Stimulated activated CD4-positive, alpha-beta T cell treated with anti-CD3 and anti-CD28 coated beads, TNF-alpha, amount 100 ng/mL, for 4 hours (primary cell): Measurements from ENCODE around the gene MAJIN.
"Not testable (repeated sequence)": the region's sequence is repeated elsewhere in the genome, so short reads cannot be mapped to it uniquely, and the experiment has no call there.

Experiments
- DNase-seq, 3 experiments: peaks; one replicate each; pipeline ENCODE4 v3.0.0-alpha.2; 2020; ENCODE audit warnings: low read depth in 3 of 3

The MAJIN gene

DNA sequence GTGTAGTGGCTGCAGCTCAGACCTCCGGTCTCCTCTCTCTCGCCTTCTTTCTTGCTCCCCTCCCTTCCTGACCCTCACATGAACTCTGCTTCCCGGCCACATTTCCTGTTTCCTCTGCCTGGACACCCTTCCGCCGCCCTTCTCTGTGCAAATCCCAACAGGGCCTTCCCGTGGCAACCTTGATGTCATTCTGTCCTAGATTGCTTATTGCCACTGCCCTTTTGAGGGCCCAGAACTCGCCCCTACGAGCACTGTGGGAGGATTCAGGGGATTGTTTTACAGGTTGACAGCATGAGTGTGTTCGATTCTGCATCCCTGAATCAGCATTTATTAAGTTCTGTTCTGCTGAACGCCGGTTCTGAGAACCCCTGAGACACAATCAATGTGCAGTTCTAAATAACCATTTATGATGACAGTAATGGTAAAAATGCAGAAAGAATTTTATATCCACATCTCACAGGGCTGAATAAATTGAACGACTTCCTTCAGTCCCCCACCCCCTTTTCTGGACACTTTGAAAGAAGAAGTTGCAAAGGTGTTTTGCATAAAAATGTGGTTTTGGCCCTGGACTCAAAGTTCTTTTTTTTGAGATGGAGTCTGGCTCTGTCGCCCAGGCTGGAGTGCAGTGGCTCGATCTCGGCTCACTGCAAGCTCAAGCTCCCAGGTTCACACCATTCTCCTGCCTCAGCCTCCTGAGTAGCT lies 18.5 kb upstream of the MAJIN start:
- DNase-seq = no peak

DNA sequence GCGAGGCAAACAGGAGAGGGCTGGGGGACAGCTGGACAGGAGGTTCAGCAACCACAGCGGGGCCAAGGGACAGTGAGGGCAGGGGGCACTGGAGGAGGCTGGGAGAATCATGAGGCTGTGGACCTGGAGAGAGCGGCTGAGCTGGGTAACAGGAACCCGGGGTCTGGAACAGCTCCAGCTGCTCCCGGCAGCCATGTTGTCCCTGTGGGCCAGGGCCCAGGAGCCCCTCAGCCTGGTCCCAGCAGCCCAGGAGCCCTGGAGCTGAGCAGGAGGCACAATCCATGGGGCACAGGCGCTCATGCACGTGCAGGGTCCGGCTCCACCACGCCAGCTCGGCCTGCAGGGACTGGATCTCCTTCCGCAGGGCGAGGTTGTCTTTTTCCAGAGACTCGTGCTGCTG lies 17.5 kb upstream of the MAJIN start:
- DNase-seq = no peak

DNA sequence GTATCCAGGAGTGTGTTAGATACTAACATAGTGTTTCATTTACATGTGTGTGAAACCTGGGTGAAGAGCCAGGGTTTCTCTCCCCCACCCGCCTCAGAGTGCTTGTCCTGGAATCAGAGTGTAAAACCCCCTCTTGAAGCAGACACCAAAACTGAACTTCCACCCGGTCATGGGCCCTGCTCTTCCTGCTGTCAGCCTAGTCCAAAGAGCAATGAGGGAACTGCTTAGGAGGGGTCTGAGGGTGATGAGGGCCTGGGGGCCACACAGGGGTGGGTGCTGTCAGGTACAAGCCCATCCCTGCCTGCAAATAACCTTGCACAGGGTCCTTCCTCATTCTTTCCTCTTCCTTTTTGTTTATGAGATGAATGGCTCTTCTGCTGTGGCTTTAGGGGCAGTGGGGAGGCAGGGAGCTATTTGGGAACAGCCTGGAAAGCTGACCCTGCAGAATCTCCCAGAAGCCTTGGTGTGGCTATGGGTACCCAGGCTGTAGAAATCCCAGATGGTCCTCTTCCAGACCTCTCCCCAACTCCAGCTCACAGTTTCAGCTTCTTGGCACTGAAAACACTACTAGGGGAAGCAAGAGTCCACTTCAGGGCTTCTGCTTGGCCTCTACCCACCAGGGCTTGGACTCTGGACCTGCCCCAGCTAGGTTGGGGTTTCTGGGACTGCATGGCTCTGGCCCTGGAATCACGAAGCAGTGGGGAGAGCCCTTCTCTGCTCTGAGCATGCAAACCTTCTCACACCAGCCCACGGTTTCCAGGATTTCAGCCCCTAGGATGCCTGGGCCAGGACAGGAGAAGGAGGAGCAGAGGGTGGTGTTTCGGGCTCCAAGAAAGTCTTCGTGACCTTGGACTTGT lies 16.3 kb upstream of the MAJIN start:
- DNase-seq = no peak

- DNase-seq = not testable (repeated sequence)
Observed at GRCh38 chr11:64983339-64983738, 11.4 kb upstream of the MAJIN start.

- DNase-seq = no peak
Observed at GRCh38 chr11:64976651-64977050, 4.7 kb upstream of the MAJIN start.

DNA sequence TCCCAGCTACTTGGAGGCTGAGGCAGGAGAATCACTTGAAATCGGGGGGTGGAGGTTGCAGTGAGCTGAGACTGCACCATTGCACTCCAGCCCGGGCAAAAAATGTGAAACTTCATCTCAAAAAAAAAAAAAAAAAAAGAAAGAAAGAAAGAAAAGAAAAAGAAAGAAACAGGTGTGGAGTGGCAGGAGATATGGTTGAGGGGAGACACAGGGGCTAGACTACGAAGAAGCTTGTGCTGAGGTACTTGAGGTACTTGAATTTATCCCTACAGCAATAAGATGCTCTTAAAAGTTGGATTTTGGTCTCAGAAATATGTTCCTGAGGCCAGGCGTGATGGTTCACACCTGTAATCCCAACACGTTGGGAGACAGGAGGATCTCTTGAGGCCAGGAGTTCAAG lies 2.2 kb upstream of the MAJIN start:
- DNase-seq = no peak

- no peak for DNase-seq
Observed at GRCh38 chr11:64970731-64971151, 1.2 kb downstream of the MAJIN start.

DNA sequence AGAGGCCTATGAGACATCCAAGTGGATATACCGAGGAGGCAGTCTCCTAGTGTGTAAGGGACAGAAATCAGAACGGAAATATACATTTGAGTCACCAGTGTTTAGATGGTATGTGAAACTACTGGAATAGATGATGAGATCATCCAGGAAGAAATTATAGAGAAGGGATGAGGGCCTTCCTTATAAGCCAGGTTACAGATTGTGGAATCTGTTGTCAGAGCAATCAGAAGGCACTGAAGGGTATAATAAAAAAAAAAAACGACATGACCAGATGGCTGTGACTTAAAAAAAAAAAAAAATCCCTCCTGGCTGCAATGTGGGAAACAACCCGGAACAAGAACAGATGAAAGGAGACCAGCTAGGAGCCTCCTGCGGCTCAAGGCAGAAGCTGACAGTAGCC lies 2.7 kb downstream of the MAJIN start:
- no peak for DNase-seq

DNA sequence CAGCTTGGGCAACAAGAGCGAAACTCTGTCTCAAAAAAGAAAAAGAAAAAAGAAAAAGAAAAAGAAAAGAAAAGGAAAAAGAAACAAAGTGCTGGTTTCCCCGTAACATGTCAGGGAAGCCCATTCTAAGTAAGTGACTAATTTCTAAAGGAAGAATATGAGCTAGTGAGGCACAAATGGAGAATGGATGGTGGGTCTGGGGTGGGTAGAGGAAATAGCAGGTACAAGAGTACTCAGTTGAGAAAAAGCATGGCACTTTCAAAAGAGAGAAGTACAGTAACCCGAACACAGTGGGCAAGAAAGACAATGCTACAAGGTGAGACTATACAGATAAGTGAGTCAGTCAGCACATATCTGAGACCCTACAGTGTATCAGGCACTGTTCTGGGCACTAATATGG lies 4.5 kb downstream of the MAJIN start:
- DNase-seq = no peak

GRCh38 chr11:64963072-64963631 lies 8.8 kb downstream of the MAJIN start:
- no peak for DNase-seq

- DNase-seq = no peak
Observed at GRCh38 chr11:64960719-64961118, 11.2 kb downstream of the MAJIN start.

DNA sequence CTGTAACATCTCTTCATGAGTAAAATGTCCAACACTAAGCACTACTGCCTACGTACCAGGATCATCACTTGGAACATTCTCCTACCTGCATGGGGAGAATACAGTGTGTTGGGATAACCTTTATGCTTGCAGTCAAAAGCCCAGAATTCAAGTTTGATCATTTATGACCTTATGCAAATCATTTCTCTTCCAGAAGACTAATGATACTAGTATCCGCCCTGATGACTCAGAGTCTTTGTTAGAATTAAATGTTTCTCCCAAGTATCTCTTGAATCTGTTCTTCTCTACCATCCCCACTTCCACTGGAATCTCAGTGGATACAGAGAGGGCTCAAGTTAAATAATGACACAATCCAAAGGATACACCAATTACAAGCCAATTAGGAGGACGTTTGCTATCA lies 12.4 kb downstream of the MAJIN start:
- no peak for DNase-seq

GRCh38 chr11:64954201-64954600 lies 17.7 kb downstream of the MAJIN start:
- no peak for DNase-seq

DNA sequence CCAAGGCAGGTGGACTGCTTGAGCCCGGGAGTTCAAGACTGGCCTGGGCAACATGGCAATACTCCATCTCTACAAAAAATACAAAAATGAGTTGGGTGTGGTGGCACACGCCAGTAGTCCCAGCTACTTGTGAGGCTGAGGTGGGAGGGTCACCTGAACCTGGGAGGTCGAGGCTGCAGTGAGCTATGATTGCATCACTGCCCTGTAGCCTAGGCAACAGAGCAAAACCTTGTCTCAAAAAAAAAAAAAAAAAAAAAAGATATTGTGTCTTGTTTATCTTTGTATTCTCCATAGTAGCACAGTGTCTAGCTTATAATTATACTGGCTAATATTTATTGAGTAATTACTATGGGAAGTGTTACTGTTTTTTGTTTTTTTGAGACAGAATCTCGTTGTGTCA lies 20.4 kb downstream of the MAJIN start:
- DNase-seq = no peak

GRCh38 chr11:64947208-64947814 lies 24.6 kb downstream of the MAJIN start:
- DNase-seq = no peak

DNA sequence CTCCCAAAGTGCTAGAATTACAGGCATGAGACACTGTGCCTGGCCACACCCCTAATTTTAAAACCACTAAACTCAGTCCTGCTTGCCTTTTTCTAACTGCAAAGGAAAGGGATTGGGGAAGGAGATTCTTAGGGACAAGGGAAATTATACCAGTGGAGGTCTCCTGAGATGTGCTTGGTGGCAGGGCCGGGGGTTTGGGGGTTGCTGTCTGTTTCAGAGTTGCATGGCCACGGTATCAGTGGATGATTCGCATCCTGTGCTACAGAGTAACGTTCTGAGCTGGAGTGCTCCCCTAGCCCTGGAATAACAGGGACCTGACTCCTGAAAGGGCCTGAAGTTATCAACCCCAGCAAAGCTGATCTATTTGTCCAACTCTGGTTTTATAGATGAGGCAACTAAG lies 35.4 kb downstream of the MAJIN start:
- no peak for DNase-seq

GRCh38 chr11:64935359-64936081 lies 36.4 kb downstream of the MAJIN start, which contains the start of gene GPHA2:
Gene GPHA2 (minus strand): TSS chr11:64935893. CDS start chr11:64935460, 433 bp downstream.
- DNase-seq = no peak

DNA sequence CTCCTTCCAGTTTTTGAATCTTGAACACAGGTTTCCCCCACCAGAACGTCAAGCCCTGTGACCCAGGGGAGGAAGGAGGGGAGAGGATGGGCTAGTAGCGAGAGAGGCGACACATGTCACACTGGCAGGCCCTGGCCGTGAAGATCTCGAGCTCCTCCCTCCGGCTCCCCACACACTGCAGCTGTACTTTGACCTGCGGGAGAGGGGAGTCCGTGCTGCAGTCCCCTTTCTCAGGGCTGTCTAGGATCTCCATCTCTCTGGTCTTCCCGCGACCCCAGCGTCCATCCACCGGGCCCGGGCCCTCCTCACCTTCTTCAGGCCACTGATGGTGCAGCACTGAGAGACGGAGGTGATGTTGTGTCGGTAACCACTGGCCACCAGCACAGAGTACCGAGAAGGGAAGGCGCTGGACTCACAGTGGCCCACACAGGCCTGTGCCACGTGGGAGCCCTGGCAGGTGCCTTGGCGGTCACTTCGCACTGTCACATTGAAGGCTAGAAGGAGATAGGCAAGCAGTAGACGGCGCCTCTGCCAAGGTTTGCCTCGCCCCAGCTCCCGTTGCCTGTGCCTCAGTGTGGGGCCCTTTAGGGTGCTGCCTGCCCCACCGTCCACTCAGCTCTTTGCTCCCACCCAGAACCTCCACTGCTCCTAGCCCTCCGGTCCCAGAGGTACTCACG lies 37.1 kb downstream of the MAJIN start:
- DNase-seq = no peak

GRCh38 chr11:64933935-64934681 lies 37.8 kb downstream of the MAJIN start:
- no peak for DNase-seq

GRCh38 chr11:64933213-64933934 lies 38.5 kb downstream of the MAJIN start:
- DNase-seq = no peak
